IPS-20b (cell line): ENCODE measurements around the gene AMPD3.

Experiments used
- H3K27ac ChIP-seq: one replicate; pipeline ENCODE4 v1.5.1; 2013; ENCODE audit warnings: low read length
- H3K27me3 ChIP-seq: 2 replicates; pipeline ENCODE4 v1.6.1; 2013; ENCODE audit warnings: mild to moderate bottlenecking, low read length, inconsistent platforms; ENCODE audit not compliant: insufficient read depth
- H3K36me3 ChIP-seq: 2 replicates; pipeline ENCODE4 v1.6.1; 2013; ENCODE audit warnings: low read depth, mild to moderate bottlenecking, inconsistent platforms, low read length, moderate library complexity; ENCODE audit not compliant: insufficient read depth
- H3K4me1 ChIP-seq: 2 replicates; pipeline ENCODE4 v1.6.1; 2013; ENCODE audit warnings: mild to moderate bottlenecking, control low read depth, inconsistent platforms, low read length, moderate library complexity; ENCODE audit not compliant: insufficient read depth
- H3K4me3 ChIP-seq: 2 replicates; pipeline ENCODE4 v1.5.1; 2013; ENCODE audit warnings: mild to moderate bottlenecking, low read length, inconsistent platforms
- H3K9ac ChIP-seq: 2 replicates; pipeline ENCODE4 v1.6.1; 2013; ENCODE audit warnings: low read depth, mild to moderate bottlenecking, inconsistent platforms, low read length, moderate library complexity
- H3K9me3 ChIP-seq: 2 replicates; pipeline ENCODE4 v1.6.1; 2013; ENCODE audit warnings: mild to moderate bottlenecking, low read depth, low read length, inconsistent platforms; ENCODE audit not compliant: insufficient read depth

The AMPD3 gene

DNA sequence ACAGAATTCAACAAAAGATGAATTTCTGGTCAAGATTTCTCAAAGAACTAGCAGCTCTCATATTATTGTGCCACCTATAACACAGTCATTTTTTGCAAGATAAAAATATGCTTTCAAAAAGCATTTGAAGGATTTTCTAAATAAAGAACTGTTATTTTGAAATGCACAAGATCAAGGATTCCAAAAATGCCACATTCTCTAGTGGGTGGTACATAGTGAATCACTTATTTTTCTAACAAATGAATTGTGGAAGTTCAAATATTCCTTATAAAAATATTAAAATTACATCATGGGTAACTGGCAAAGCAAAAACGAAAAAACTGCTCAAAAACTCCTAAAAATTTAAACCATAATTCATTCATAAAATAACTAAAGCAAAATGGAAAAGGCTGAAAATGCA lies 83.9 kb downstream of the AMPD3 start:
- peaks cover 17% of the 10 kb centered on the region for H3K27me3 ChIP-seq
- H3K27ac ChIP-seq, result no peak overlapping the region
- H3K4me3 ChIP-seq, result no peak overlapping the region
- no peak overlapping the region for H3K9ac ChIP-seq
- no peaks in the 10 kb centered on the region for H3K9me3 ChIP-seq
- peaks cover 6% of the 10 kb centered on the region; the same call in 1 of the 2 replicates for H3K4me1 ChIP-seq
- peaks cover 1% of the 10 kb centered on the region; the same call in 1 of the 2 replicates for H3K36me3 ChIP-seq

GRCh38 chr11:10539339-10539738 lies 84.3 kb downstream of the AMPD3 start:
- H3K27ac ChIP-seq, result no peak overlapping the region
- no peak overlapping the region for H3K4me3 ChIP-seq
- H3K27me3 ChIP-seq, result peaks cover 17% of the 10 kb centered on the region
- H3K36me3 ChIP-seq, result no peaks in the 10 kb centered on the region
- no peaks in the 10 kb centered on the region for H3K9me3 ChIP-seq
- H3K4me1 ChIP-seq, result peaks cover 6% of the 10 kb centered on the region; the same call in 1 of the 2 replicates
- no peak overlapping the region for H3K9ac ChIP-seq

GRCh38 chr11:10540546-10540914 lies 85.5 kb downstream of the AMPD3 start:
- Histone ChIP-seq H3K27me3 (peaks cover 17% of the 10 kb centered on the region), H3K36me3 (no peaks in the 10 kb centered on the region), H3K27ac (peak overlapping the region; percentile 16), H3K4me1 (peaks cover 6% of the 10 kb centered on the region; the same call in 1 of the 2 replicates), H3K9me3 (no peaks in the 10 kb centered on the region), H3K9ac (peak overlapping the region; percentile 82; the same call in 1 of the 2 replicates), H3K4me3 (peak overlapping the region; percentile 88)

- Histone ChIP-seq H3K4me3 (peak within 1 kb of the TSS; percentile 88), H3K9ac (peak within 1 kb of the TSS; percentile 82; the same call in 1 of the 2 replicates), H3K27me3 (peaks cover 17% of the 10 kb centered on the region), H3K36me3 (no peaks in the 10 kb centered on the region), H3K9me3 (no peaks in the 10 kb centered on the region), H3K4me1 (peaks cover 6% of the 10 kb centered on the region; the same call in 1 of the 2 replicates), H3K27ac (peak within 1 kb of the TSS; percentile 16)
Measured at GRCh38 chr11:10540915-10541560, 86.0 kb downstream of the AMPD3 start, which contains the start of gene RNF141. Gene RNF141 (minus strand): TSS chr11:10541187. CDS start chr11:10534158, 7,029 bp downstream.

- no peaks in the 10 kb centered on the region for H3K9me3 ChIP-seq
- H3K4me1 ChIP-seq, result peaks cover 6% of the 10 kb centered on the region; the same call in 1 of the 2 replicates
- no peaks in the 10 kb centered on the region for H3K36me3 ChIP-seq
- no peak overlapping the region for H3K27ac ChIP-seq
- peak overlapping the region; percentile 23; the same call in 1 of the 2 replicates for H3K9ac ChIP-seq
- peaks cover 17% of the 10 kb centered on the region for H3K27me3 ChIP-seq
- H3K4me3 ChIP-seq, result peak overlapping the region; percentile 88
Measured at GRCh38 chr11:10541561-10541930, 86.5 kb downstream of the AMPD3 start.

DNA sequence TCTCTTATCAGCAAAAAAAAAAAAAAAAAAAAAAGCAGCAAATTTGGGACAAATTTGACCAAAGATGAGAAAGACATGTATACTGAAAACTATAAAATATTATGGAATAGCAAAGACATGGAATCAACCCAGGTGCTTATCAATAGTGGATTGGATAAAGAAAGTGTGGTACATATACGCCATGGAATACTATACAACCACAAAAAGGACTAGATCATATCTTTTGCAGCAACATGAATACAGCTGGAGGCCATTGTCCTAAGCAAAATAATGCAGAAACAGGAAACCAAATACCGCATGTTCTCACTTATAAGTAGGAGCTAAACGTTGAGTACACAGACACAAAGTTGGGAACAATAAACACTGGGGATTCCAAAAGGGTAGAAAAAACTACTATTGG lies 87.7 kb downstream of the AMPD3 start:
- Histone ChIP-seq H3K27me3 (peaks cover 17% of the 10 kb centered on the region), H3K27ac (no peak overlapping the region), H3K36me3 (no peaks in the 10 kb centered on the region), H3K4me3 (no peak overlapping the region), H3K4me1 (peaks cover 6% of the 10 kb centered on the region; the same call in 1 of the 2 replicates), H3K9me3 (no peaks in the 10 kb centered on the region), H3K9ac (no peak overlapping the region)

DNA sequence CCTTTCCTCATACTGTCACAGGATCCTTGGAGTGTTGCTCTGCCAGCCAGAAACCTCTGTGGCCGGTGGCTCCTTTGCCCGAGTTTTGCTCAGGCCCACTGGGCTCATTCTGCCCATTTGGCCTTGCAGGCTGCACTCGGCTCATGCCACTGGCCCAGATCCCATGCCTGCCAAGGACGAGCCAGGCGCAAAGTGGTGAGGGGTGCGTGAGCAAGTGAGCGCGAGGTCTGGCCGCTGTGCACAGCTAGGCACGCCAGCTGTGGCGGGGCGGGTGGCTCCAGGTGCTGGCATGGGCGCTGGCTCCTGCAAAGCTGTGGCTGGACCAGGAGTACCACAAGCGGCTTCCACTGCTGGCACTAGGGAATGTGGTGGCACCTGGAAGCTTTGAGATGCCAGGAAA lies 88.7 kb downstream of the AMPD3 start:
- no peaks in the 10 kb centered on the region for H3K36me3 ChIP-seq
- H3K9me3 ChIP-seq, result no peaks in the 10 kb centered on the region
- H3K27me3 ChIP-seq, result peaks cover 17% of the 10 kb centered on the region
- H3K9ac ChIP-seq, result no peak overlapping the region
- no peak overlapping the region for H3K27ac ChIP-seq
- H3K4me1 ChIP-seq, result peaks cover 6% of the 10 kb centered on the region; the same call in 1 of the 2 replicates
- H3K4me3 ChIP-seq, result no peak overlapping the region

- Histone ChIP-seq H3K27ac (no peak overlapping the region), H3K9ac (no peak overlapping the region), H3K4me1 (peaks cover 6% of the 10 kb centered on the region; the same call in 1 of the 2 replicates), H3K36me3 (no peaks in the 10 kb centered on the region), H3K27me3 (peaks cover 15% of the 10 kb centered on the region), H3K9me3 (no peaks in the 10 kb centered on the region), H3K4me3 (no peak overlapping the region)
Measured at GRCh38 chr11:10544491-10545465, 89.7 kb downstream of the AMPD3 start.

DNA sequence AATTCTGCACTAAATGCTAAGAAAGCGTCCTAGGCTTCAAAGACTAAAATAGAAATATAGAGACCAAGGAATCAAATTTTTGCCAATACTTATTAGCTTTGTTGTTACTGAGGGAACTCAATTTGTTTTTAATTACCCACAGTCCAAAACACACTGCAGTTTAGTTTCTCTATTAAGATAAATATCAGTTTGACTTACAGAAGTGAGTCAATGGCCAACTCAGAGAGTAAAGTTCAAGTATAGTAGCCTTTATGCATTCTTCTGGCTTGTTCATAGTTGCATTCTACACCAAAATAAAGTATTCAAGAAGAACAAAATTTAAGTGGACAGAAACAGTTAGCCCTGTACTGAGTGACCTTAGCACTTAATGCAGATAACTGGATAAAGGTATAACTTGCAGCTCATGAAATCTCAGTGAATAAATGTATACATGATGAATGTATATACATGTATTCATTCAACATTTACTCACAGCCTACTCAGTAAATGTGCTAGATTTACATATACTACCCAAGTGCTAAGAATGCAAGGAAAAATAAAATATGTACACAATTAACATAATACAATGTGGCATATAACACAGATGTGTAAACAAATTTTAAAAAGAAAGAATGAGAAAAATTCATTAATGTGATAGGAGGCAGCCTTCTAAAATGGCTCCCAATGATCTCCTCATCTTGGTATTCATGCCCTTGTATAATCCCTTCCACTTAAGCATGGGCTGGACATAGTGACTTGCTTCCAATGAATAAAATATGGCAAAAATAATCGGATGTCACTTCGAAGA lies 95.6 kb downstream of the AMPD3 start:
- no peaks in the 10 kb centered on the region for H3K36me3 ChIP-seq
- H3K4me1 ChIP-seq, result no peaks in the 10 kb centered on the region
- no peaks in the 10 kb centered on the region for H3K27me3 ChIP-seq
- H3K27ac ChIP-seq, result no peak overlapping the region
- no peak overlapping the region for H3K9ac ChIP-seq
- H3K9me3 ChIP-seq, result no peaks in the 10 kb centered on the region
- H3K4me3 ChIP-seq, result no peak overlapping the region

- no peak overlapping the region for H3K4me3 ChIP-seq
- no peak overlapping the region for H3K27ac ChIP-seq
- no peaks in the 10 kb centered on the region for H3K27me3 ChIP-seq
- no peaks in the 10 kb centered on the region for H3K4me1 ChIP-seq
- no peaks in the 10 kb centered on the region for H3K9me3 ChIP-seq
- no peak overlapping the region for H3K9ac ChIP-seq
- H3K36me3 ChIP-seq, result no peaks in the 10 kb centered on the region
Measured at GRCh38 chr11:10551290-10551592, 96.2 kb downstream of the AMPD3 start.

- H3K36me3 ChIP-seq, result no peaks in the 10 kb centered on the region
- no peak overlapping the region for H3K27ac ChIP-seq
- H3K4me3 ChIP-seq, result no peak overlapping the region
- H3K27me3 ChIP-seq, result no peaks in the 10 kb centered on the region
- no peaks in the 10 kb centered on the region for H3K9me3 ChIP-seq
- H3K4me1 ChIP-seq, result no peaks in the 10 kb centered on the region
- no peak overlapping the region for H3K9ac ChIP-seq
Measured at GRCh38 chr11:10551845-10552352, 96.8 kb downstream of the AMPD3 start.
